Muscle of arm (tissue), 12 donors: Measurements from ENCODE around the gene EPHB6. TPM values are rescaled to one million over a fixed set of nuclear protein-coding genes. Genes with fewer than 3 reads are reported as not detected.

Experiments
- polyA plus RNA-seq, 12 donors: library from polyadenylated mRNA; unstranded; fragments of 120-200 nt; gene quantifications; one replicate each; pipeline ENCODE4 v1.2.1, GENCODE V29; 2013; ENCODE audit not compliant: insufficient read length in 12 of 12

EPHB6 gene
- polyA plus RNA-seq, 12 donors, result 2.1 to 34.3 (median 5.1) TPM; not detected in 1

Other genes starting within 250 kb of the EPHB6 start
- gene PRSS1, start 105.6 kb upstream of the EPHB6 start, polyA plus RNA-seq, result under 1 TPM in 1 of 12 donors, not detected in 11; 0.18 TPM
- gene PRSS2, start 84.1 kb upstream of the EPHB6 start, polyA plus RNA-seq, result under 1 TPM in 1 of 12 donors, not detected in 11; 0.28 TPM
- 1 to 10 TPM in 1 of 12 donors, under 1 TPM in 9, not detected in 2; 0.09 to 1.8 (median 0.18) TPM for gene TRPV6, start 30.7 kb downstream of the EPHB6 start, polyA plus RNA-seq
- gene TRPV5, start 78.7 kb downstream of the EPHB6 start, polyA plus RNA-seq, result under 1 TPM in 6 of 12 donors, not detected in 6; 0.05 to 0.18 (median 0.10) TPM
- gene LLCFC1, start 84.4 kb downstream of the EPHB6 start, polyA plus RNA-seq, result under 1 TPM in 7 of 12 donors, not detected in 5; 0.21 to 0.70 (median 0.52) TPM
- gene KEL, start 107.3 kb downstream of the EPHB6 start, polyA plus RNA-seq, result 1 to 10 TPM in 9 of 12 donors, under 1 TPM in 1, not detected in 2; 0.54 to 3.2 (median 1.6) TPM
- gene OR9A2, start 172.1 kb downstream of the EPHB6 start, polyA plus RNA-seq, result not detected
- gene OR6V1, start 197.3 kb downstream of the EPHB6 start, polyA plus RNA-seq, result not detected